Ovary (tissue), 9 donors: ENCODE measurements around the gene TUBA1B. TPM values are rescaled to one million over a fixed set of nuclear protein-coding genes. Genes with fewer than 3 reads are reported as not detected.

ENCODE experiments used
- DNase-seq, 5 donors: peaks; one replicate each; pipeline ENCODE4 v3.0.0-alpha.2; 2019 to 2020
- H3K27ac ChIP-seq, 2 donors: fragments of 200-600 bp; one replicate each; pipeline versions ENCODE4 v1.5.1 to v1.8.0; 2019 to 2022
- H3K27me3 ChIP-seq: fragments of 200-600 bp; one replicate; pipeline ENCODE4 v1.8.0; 2022
- H3K36me3 ChIP-seq: fragments of 200-600 bp; sonication (generic); one replicate; pipeline ENCODE4 v1.5.1; 2019
- H3K4me1 ChIP-seq: one replicate; pipeline ENCODE4 v1.8.1; 2013; ENCODE audit warnings: mild to moderate bottlenecking, moderate library complexity; ENCODE audit not compliant: insufficient read depth
- H3K4me3 ChIP-seq: fragments of 200-600 bp; sonication (generic); one replicate; pipeline ENCODE4 v1.5.1; 2017
- H3K9me3 ChIP-seq, 2 donors: fragments of 200-600 bp in 1 of 2; sonication (generic) in 1 of 2; one replicate each; pipeline versions ENCODE4 v1.5.1 to v1.8.1; 2013 to 2019; ENCODE audit warnings: mild to moderate bottlenecking in 1 of 2, moderate library complexity in 1 of 2
- CTCF ChIP-seq, 3 donors: fragments of 450-650 bp in 2 of 3; fragments of 200-600 bp in 1 of 3; IDR thresholded peaks; one replicate each; pipeline versions ENCODE4 v1.5.1 to v1.8.0; 2016 to 2022; ENCODE audit warnings: antibody characterized with exemption in 3 of 3, mild to moderate bottlenecking in 1 of 3
- EP300 ChIP-seq: sonication (generic); formaldehyde crosslinking; IDR thresholded peaks from one replicate; pipeline ENCODE4 v1.6.1; 2017; ENCODE audit warnings: antibody characterized with exemption
- POLR2A ChIP-seq: fragments of 450-650 bp; IDR thresholded peaks from one replicate; pipeline ENCODE4 v1.6.1; 2017; ENCODE audit warnings: antibody characterized with exemption, mild to moderate bottlenecking, moderate library complexity
- WGBS, 3 donors: extraction: QIAGEN DNeasy Blood & Tissue Kit in 1 of 3; methylation state at CpG; one replicate each; pipeline versions ENCODE4 v1.1.5 to v1.1.7; 2013 to 2017; 5-methylcytosine and 5-hydroxymethylcytosine counted together
- intact Hi-C, 4 donors: fragments of 100-400 bp; cut with DNase I; formaldehyde crosslinking; loops; one replicate each; pipeline versions ENCODE4 v1.11.0 to v1.15.1; 2022 to 2023
- polyA plus RNA-seq, 2 donors: library from polyadenylated mRNA; stranded (reverse); fragments of 200-250 nt in 1 of 2; fragments of 350-450 nt in 1 of 2; fragmentation: Illumina TruSeq in 1 of 2; extraction: RNeasy Lipid Tissue Mini Kit (QIAGEN cat#74804) in 1 of 2; gene quantifications; one replicate each; pipeline ENCODE4 v1.2.3, GENCODE V29; 2013 to 2014
- total RNA-seq, 7 donors: library from RNA; depleted of rRNA in 2 of 7; stranded (reverse); fragments of >200 nt in 2 of 7; fragmentation: NEBNext Ultra II Directional in 3 of 7; extraction: Animal tissue kit (Norgen Biotek cat#: 25700) in 3 of 7; gene quantifications; one replicate each; pipeline versions ENCODE4 v1.1.0 to v1.2.4, GENCODE V29; 2016 to 2023
- donor health status: DM: no; HTN: no; CAD: no; lungs with moderate emphysema.
- donor health status: DM: no; HTN: no; CAD: no.
- donor health status: Bipolar disorder and iron deficiency.
- donor health status: DM: yes; HTN: yes; CAD: no.
- donor health status: DM: no; HTN: no; CAD: no.
- donor health status: DM: yes; HTN: yes; CAD: no.

TUBA1B gene
- total and polyA plus RNA-seq, 9 donors: 281 to 705 (median 340) TPM

- DNase-seq: no peak
- no peaks in the 10 kb centered on the region for H3K4me1 ChIP-seq
- H3K4me3 ChIP-seq: no peak overlapping the region
- no peak overlapping the region for H3K27ac ChIP-seq
- intact Hi-C loops: loop anchor here in 1 of 4 donors (10.0 kb wide), 1 partner anchor 136 kb away; no protein-coding TSS in a partner anchor
- H3K36me3 ChIP-seq: no peaks in the 10 kb centered on the region
- TF ChIP-seq POLR2A (no peak), CTCF (IDR thresholded peaks at IDR 0.05) (no peak), EP300 (no peak)
- H3K9me3 ChIP-seq: no peaks in the 10 kb centered on the region
- WGBS, 3 donors: 79 to 86% (median 85%) methylated on average over 2 of the region's 2 CpGs
- no peaks in the 10 kb centered on the region for H3K27me3 ChIP-seq
These were observed 32.5 kb downstream of the TUBA1B start for GRCh38 chr12:49098703-49099102.

GRCh38 chr12:49098035-49098451, 33.2 kb downstream of the TUBA1B start:
- Histone ChIP-seq H3K36me3 (no peaks in the 10 kb centered on the region), H3K9me3 (no peaks in the 10 kb centered on the region), H3K27ac (no peak overlapping the region), H3K27me3 (peaks cover 3% of the 10 kb centered on the region), H3K4me3 (no peak overlapping the region), H3K4me1 (no peaks in the 10 kb centered on the region)
- 61 to 69% (median 67%) methylated on average over 4 of the region's 4 CpGs for WGBS, 3 donors
- intact Hi-C loops: loop anchor here in 1 of 4 donors (10.0 kb wide), 1 partner anchor 137 kb away; no protein-coding TSS in a partner anchor
- no peak for TF ChIP-seq POLR2A
- TF ChIP-seq CTCF (IDR thresholded peaks at IDR 0.05): peak; percentile 31 to 54 (median 53)
- DNase-seq: peak in 2 of 5 donors; percentile 49 to 55

- intact Hi-C loops: loop anchor here in 1 of 4 donors (10.0 kb wide), 1 partner anchor 137 kb away; no protein-coding TSS in a partner anchor
- no peaks in the 10 kb centered on the region for H3K9me3 ChIP-seq
- H3K4me3 ChIP-seq: no peak overlapping the region
- no peak for DNase-seq
- TF ChIP-seq POLR2A (no peak), CTCF (IDR thresholded peaks at IDR 0.05) (no peak), EP300 (no peak)
- 67 to 79% (median 76%) methylated on average over 3 of the region's 3 CpGs for WGBS, 3 donors
- peaks cover 3% of the 10 kb centered on the region for H3K27me3 ChIP-seq
- no peaks in the 10 kb centered on the region for H3K36me3 ChIP-seq
- H3K27ac ChIP-seq: no peak overlapping the region
- H3K4me1 ChIP-seq: no peaks in the 10 kb centered on the region
These were observed 33.8 kb downstream of the TUBA1B start for GRCh38 chr12:49097381-49097780.

- 68 to 73% (median 71%) methylated on average over 2 of the region's 2 CpGs for WGBS, 3 donors
- Histone ChIP-seq H3K27ac (no peak overlapping the region), H3K9me3 (no peaks in the 10 kb centered on the region), H3K36me3 (no peaks in the 10 kb centered on the region), H3K4me3 (no peak overlapping the region), H3K4me1 (peaks cover 5% of the 10 kb centered on the region), H3K27me3 (peaks cover 3% of the 10 kb centered on the region)
- no peak for DNase-seq
- TF ChIP-seq POLR2A (no peak), CTCF (IDR thresholded peaks at IDR 0.05) (no peak), EP300 (no peak)
- intact Hi-C loops: loop anchor here in 2 of 4 donors (5.0 to 10.0 kb wide), 2 partner anchors 137 to 140 kb away; no protein-coding TSS in a partner anchor
These were observed 36.2 kb downstream of the TUBA1B start for GRCh38 chr12:49094975-49095365.
